ENCODE measurements around the gene TRAPPC1. TPM values are rescaled to one million over a fixed set of nuclear protein-coding genes. Genes with fewer than 3 reads are reported as not detected.

Gene TRAPPC1
- total and polyA plus RNA-seq, 10 of the 15 experiments (the other 5 are each of a cell fraction or from before 2014, with no cell fraction given), result 31.3 to 306 (median 134) TPM

GRCh38 chr17:7910281-7910680 lies 21.5 kb downstream of the TRAPPC1 start (continued):
- TF ChIP-seq PRDM15 (CRISPR knock-in tag; IDR thresholded peaks at IDR 0.05), result no peak

GRCh38 chr17:7909089-7909488 lies 22.7 kb downstream of the TRAPPC1 start:
- ChIA-PET RAD21 (ENCODE audit: unreplicated experiment) (no interaction called here), SMC1A (ENCODE audit: uncharacterized antibody, unreplicated experiment) (no interaction called here), POLR2A (no interaction called here), CTCF (no interaction called here)
- Histone ChIP-seq H3K36me3 (ENCODE audit: control insufficient read depth in 2 of 2, insufficient read depth in 2 of 2, low read length in 1 of 2) (peaks cover 23 to 35% of the 10 kb centered on the region in 2 experiments), H3K27me3 (replicated peaks in 1 of 2; ENCODE audit: control insufficient read depth in 2 of 2, insufficient read depth in 2 of 2, low read length in 1 of 2) (no peaks in the 10 kb centered on the region), H3K79me2 (ENCODE audit: control insufficient read depth, insufficient read depth, low read length) (no peaks in the 10 kb centered on the region), H4K20me1 (ENCODE audit: control insufficient read depth, insufficient read depth) (no peaks in the 10 kb centered on the region), H2AFZ (ENCODE audit: control insufficient read depth, low read depth, low read length) (no peak overlapping the region), H3K4me3 (no peak overlapping the region), H3K27ac (ENCODE audit: control insufficient read depth, insufficient read depth) (no peak overlapping the region), H3K9ac (ENCODE audit: control insufficient read depth, insufficient read depth, low read length) (no peak overlapping the region), H3K4me1 (ENCODE audit: control insufficient read depth, insufficient read depth, low read length) (no peaks in the 10 kb centered on the region), H3K4me2 (ENCODE audit: control insufficient read depth, insufficient read depth) (no peak overlapping the region), H3K9me3 (replicated peaks; ENCODE audit: control insufficient read depth, insufficient read depth, low read length) (no peaks in the 10 kb centered on the region)
- DNase-seq (ENCODE audit: low read depth, low spot score) (no peak), ATAC-seq (no peak), FAIRE-seq (no peak)
- BruUV-seq (replicated peaks), result no TSS peak
- TF ChIP-seq POLR2A (IDR thresholded peaks at IDR 0.05; ENCODE audit: low read depth, low read length) (peak; percentile 28; the same call in 1 of the 2 replicates), CREM (IDR thresholded peaks at IDR 0.05; ENCODE audit: low read depth) (no peak)
- in situ Hi-C loops (cut with MboI) (no loop called here), intact Hi-C loops (cut with micrococcal nuclease; ENCODE audit: unreplicated experiment) (no loop called here)
- WGBS (ENCODE audit: insufficient coverage, insufficient replicate concordance, low lambda C conversion rate, missing lambda C conversion rate), result 81% methylated on average over 17 of the region's 29 CpGs

Data from GM12878 (cell line).